Dermis microvascular lymphatic vessel endothelial cell (primary cell): Measurements from ENCODE around the gene PLVAP. TPM values are rescaled to one million over a fixed set of nuclear protein-coding genes. Genes with fewer than 3 reads are reported as not detected.
"Not testable (repeated sequence)": the region's sequence is repeated elsewhere in the genome, so short reads cannot be mapped to it uniquely, and the experiment has no call there.

ENCODE experiments used
- DNase-seq, 2 donors: peaks; one replicate each; pipeline versions ENCODE4 v3.0.0 to v3.0.0-alpha.2; 2010; ENCODE audit warnings: low read depth in 2 of 2
- total RNA-seq: library from RNA; depleted of rRNA; stranded (reverse); fragments of >200 nt; gene quantifications from 2 replicates; pipeline ENCODE4 v1.2.1, GENCODE V29; 2014

The PLVAP gene
- total RNA-seq, 1 donor from 2014 or later, result 5.9 TPM

DNA sequence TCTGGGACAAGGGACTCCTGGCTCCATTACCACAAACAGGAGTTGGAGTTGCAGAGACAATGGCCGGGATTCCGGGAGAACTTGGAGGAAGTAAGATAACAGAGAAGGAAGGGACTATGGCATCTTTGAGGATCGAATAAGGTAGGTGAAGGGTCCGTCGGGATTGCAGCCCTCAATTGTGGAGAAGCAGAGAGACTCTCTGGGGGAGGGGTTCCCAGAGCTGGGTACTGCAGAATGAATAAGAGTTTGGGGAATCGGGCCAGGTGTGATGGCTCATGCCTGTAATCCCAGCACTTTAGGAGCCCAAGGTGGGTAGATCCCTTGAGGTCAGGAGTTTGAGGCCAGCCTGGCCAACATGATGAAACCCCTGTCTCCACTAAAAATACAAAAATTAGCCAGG lies 24.5 kb upstream of the PLVAP start:
- DNase-seq, result no peak

DNA sequence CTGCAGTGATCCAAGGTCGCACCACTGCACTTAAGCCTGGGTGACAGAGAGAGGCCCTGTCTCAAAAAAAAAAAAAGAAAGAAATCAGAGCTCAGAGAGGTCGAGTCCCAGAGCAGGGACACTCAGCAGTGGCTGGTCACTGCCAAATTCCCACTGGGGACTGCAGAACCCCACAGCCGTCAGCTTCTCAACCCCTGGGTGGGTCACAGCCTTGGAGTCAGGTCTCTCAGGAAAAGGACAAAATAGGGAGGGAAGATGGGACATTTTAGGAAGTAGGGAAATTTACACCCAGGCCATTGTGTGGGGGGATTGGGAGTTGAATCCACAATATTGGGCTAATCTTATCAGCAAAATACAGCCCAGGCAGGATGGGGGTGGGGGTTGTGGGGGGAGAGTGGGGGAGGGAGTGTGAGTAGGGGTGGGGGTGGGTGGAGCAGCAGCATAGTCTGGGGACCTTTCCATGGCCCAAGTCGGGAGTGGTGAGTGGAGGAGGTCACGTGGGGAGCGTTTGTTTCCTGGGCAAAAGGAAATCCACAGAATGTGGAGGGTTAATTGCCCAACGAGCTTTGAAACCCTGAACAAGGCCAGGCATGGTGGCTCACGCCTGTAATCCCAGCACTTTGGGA lies 21.9 kb upstream of the PLVAP start:
- no peak for DNase-seq

DNA sequence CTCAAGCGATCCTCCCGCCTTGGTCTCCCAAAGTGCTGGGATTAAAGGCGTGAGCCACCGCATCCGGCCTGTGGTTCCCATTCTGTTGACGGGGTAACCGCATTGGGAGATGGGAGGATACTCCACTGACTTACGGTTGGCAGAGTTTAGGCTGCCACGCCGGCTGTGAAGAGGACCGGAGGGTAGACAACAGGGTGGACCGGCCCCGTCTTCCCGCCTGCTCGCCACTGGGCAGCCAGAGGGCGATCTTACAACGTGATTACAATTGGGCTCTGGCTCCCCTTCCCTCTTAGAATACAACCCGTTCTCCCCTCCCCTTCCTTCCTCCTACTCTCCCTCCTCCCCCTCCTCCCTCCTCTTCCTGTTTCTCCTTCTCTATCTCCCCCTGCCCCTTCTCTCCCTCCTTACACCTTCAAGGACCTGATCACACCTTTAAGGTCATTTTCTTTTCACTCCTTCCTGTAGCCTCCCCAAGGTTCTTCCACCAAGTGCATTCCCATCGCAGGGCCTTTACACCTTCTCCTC lies 17.8 kb upstream of the PLVAP start:
- DNase-seq, result peak; percentile 49 to 73

DNA sequence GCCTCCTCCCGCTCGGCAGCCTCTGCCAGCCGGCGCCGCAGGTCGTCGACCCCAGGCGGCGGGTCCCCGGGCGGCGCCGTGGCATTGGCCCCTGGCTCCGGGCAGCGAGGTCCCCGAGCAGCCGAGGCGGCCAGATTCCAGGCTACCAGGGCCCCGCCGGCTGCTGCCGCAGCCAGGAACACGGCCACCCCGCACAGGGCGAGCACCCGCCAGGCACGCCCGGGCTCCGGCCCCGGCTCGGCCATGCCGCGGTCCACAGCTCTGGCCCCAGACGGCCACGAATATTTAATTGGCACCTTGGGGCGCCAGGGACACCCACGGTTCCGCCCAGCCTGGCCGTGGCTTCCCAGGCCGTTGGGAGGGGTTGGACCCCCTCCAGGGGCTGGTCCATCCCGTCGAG lies 16.8 kb upstream of the PLVAP start, which contains the start of gene CCDC194:
Gene CCDC194 (minus strand): TSS at position 283 of the 400 bp plus-strand sequence. CDS start 38 bp downstream, at position 245.
- DNase-seq, result no peak

DNA sequence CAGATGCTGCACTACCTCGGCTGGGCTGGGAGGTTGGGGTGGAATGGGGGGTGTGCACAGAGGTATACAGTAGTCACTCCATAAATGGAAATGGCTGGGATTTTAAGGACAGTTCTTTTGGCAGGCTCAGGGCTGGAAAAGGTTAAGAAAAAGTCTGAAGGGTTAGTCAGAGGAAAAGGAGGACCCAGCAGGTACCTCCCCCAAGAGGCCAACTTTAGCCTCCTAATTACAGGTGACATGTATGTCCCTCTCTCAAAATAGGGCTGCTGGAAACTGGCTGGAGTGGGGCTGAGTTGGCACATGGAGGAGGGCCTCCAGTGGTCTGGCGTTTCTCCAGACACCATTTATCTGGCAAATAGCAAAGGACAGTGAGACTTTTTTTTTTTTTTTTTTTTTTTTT lies 15.9 kb upstream of the PLVAP start:
- no peak for DNase-seq

DNA sequence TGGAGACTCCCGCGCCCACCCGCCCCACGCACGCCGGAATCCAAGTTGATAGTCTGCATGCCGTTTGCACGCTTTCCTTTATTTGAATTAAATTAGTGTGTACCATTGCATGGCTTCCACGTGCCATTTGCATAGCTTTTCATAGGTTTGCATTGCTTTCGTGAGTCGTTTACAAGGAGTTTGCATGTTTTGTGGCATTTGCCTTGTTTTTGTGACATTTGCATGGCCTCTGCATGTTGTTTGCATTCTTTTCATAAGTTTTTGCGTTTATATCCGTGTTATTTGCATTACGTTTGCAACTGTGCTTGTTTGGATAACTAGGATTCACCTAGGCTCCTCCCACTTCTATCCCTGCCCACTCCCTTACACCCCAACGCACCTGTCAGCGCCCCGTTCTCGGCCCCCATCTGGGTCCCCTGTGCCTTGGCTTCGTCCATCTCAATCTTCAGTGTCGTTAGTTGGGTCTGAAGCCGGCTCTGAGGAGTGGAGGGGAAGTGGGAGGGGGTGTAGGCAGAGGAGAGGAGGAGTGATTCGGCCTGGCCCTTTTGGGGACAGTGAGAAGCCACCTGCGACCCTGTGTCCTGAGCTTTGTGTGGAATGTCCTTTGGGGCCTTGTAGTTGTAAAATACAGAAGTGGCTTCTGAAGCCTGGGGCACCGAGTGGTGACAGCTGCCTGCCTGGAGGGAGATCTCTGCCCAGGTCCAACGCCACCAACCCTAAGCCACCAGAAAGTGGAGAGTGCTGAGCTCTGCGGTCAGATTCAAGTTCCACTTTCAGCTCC lies 14.4 kb upstream of the PLVAP start:
- DNase-seq, result no peak

DNA sequence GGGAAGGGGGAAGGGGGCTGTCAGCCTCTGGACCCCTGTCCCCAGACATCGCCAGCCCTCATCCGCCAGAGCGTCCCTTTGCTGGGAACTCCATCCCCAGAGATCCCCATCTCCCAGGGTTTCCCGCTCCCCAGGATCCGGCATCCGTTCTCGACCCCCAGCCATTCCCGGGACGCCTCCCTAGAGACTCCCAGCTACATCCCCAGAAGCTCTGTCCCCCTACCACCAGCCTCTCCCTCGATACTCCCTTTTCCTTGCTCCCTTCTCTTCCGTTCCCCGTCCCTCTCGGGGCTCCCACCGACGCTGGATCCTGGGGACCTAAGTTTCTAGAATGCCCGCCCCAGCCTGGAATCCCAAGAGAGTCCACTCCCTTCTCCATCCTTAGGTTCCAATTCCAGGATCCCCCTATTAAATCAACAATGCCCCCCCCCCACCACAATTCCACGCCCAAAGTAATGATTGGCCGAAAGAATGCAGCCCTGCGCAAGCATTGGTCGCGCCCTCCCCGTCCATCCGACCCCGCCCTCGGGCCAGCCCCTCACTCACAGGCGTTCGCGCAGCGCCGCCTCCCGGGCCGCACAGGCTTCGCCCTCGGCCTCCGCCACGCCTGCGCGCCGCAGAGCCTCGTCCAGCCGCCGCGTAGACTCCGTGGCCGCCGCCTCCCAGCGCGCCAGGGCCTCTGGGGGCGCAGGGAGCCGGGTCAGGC lies 13.7 kb upstream of the PLVAP start:
- DNase-seq, result peak; percentile 78 to 94

DNA sequence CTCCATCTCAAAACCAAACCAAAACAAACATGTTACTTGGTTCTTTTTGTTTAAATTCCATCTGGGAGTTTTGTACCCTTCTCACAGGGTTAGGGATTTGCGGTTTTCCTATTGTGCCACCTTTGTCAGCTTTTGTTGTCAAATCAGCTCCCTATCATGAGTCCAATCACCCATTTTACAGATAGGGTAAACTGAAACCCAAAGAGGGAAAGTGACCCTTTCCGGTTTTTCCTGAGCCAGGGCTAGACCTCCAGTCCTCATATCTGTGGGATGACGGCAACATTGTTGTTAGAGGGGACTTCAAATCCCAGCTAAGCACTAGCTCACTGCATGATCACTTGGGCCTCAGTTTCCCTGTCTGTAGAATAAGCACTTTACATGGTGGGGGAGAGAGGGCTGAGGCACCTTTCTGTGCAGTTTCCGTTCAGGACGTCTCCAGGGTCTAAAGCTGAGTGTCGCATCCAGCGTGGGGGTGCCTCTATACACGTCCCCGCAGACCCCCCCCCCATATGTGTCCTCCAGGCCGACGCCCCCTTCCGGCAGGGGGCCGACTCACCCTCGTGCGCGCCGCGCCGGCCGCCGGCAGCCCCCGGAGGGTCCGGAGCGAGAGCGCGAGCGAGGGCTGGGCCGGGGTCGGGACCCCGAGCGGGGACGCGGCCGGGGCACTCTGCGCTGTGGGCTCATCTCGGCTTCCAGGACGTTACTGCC lies 13.0 kb upstream of the PLVAP start:
- no peak for DNase-seq

DNA sequence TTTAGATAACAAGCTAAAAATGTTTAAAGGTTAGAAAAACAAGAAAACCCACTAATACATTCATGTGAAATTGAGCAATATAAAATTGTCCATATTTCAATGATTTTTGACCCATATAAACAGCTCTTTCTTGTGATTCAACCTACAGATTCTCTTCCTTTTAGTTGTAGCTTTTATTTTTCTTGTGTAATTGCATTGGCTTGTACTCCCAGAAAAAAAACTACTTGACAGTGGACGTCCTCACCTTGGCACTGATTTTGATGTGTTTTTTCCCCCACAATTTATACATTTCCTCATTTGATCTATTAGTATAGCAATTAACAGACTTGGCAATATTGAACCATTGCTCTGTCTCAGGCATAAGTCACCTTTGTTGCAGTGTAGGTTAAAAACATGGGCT lies 12.1 kb upstream of the PLVAP start:
- no peak for DNase-seq

DNA sequence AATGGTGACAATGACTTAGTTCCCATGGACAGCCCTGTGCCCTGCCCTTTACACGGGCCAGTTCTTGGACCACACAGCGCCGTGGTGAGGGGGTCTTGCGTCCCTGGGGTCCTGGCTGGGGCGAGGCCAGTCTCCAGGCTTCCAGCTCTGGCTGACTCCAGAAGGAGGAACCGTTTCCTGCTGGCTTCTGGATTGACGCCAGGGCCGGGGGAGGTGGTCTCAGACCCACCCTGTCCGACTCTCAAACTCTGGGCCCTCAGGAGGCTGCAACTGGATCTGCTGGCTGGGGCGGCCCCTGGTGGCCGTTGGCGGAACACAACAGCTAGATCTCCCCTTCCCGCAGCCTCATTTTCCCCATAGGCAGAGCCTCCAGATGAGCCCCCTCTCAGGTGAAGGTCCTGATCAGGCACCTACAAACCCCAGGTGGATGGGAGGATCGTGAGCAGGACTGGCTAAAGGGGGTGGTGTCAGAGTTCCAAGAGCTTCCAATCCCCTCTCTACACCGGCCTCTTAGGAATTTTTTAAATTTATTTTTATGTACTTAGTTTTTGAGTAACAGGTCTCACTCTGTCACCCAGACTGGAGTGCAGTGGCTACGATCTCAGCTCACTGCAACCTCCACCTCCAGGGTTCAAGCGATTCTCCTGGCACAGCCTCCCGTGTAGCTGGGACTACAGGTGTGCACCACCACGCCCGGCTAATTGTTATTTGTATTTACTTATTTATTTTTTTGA lies 8.9 kb upstream of the PLVAP start:
- DNase-seq, result peak in 1 of 2 donors; percentile 61

DNA sequence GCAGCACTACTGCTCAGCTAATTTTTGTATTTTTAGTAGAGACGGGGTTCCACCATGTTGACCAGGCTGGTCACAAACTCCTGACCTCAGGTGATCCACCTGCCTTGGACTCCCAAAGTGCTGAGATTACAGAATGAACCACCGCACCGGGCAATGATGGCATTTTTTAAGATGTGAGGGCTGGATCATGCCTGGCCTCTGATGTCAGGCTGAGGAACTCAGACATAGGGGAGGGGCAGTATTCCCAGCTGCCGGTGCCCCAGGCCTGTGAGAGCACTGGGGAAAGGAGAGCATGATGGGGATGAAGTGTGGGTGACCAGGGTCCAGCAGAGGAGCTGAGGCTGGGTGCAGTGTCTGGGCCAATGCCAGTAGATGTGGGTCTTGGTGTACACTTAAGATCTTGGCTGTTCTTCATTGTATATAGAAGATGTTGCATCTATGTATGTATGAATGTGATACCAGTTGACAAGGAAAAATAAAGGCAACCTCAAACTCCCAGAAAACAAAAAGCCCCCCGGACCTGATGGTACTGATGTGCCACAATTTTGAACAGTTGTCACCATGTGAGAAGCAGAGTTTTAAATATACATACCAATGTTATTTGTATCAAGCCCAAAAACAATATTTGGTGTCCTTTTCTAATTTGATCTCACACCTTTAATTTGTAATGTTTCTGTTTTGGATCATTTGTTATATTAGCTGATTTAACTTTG lies 3.4 kb upstream of the PLVAP start:
- DNase-seq, result no peak

DNA sequence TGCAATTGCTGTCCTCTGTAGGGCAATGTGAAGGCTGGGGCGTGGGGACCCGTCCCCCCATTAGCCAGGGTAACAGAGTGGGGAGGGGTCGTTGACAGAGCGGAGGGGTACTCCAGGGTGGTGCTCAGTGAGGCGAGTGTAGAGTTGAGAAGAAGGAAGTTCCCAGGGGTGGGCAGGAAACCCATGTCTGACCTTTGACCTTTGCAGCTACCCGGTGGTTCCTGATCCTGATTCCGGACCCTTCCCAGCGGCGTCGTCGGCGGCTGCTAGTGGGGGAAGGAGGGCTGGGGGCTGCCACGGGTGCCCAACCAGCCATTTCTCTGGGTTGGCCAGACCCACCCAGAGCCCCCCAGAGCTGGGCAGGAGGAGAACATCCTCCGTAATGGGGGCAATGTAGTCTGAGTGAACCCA lies 2.1 kb upstream of the PLVAP start:
- DNase-seq, result peak in 1 of 2 donors; percentile 69

DNA sequence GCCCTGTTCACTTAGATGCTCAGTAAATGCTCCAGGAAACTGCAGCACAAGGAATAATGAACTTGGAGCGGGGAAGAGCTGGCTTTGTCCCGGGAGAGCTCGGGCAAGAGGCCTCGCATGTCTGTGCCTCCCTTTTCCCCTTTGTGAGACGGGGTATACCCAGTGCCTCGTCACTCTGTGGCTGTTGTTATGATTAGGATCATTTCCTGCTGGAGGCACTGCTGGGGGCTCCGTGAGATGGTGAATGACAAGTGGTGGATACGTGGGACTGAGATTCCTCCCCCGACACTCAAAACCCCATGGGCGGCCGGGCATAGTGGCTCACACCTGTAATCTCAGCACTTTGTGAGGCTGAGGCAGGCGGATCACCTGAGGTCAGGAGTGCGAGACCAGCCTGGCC lies 1.1 kb upstream of the PLVAP start:
- peak in 1 of 2 donors; percentile 34 for DNase-seq

DNA sequence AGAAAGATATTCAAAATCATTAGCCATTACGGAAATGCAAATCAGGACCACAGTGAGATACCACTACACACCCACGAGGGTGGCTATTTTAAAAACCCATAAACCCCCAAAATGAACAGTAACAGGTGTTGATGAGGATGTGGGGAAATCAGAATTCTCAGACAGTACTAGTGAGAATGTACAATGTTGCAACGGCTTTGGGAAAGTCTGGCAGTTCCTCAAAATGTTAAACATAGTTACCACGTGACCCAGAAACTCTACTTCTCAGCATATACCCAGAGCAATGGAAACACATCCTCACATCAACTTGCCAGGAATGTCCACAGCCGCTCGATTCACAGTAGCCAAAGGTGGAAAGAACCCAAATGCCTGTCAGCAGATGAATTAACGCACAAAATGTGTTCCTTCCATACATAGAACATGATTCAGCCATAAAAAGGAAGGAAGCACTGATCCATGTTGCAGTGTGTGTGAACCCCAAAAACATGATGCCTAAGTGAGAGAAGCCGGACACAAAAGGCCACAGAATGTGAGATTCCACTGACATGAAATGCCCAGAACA lies 7.0 kb downstream of the PLVAP start:
- DNase-seq, result peak; percentile 39 to 62

DNA sequence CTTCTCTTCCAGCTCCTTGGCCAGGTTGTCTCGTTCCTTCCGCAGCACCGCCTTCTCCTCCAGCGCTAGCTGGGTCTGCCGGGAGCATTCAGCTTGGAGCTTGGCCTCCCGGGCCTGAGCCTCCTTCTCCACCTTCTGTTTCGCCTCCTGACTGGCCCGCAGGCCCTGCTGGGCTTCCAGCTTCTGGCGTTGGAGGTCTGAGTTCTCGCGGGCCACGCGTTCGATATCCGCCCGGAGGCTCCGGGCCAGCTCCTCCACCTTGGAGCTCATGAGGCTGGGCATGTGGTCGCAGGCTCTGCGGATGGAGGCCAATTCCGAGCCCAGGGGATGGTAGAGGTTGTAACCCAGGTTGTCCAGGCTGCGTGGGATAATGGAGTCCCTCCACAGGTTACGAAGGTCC lies 11.8 kb downstream of the PLVAP start:
- DNase-seq, result no peak

DNA sequence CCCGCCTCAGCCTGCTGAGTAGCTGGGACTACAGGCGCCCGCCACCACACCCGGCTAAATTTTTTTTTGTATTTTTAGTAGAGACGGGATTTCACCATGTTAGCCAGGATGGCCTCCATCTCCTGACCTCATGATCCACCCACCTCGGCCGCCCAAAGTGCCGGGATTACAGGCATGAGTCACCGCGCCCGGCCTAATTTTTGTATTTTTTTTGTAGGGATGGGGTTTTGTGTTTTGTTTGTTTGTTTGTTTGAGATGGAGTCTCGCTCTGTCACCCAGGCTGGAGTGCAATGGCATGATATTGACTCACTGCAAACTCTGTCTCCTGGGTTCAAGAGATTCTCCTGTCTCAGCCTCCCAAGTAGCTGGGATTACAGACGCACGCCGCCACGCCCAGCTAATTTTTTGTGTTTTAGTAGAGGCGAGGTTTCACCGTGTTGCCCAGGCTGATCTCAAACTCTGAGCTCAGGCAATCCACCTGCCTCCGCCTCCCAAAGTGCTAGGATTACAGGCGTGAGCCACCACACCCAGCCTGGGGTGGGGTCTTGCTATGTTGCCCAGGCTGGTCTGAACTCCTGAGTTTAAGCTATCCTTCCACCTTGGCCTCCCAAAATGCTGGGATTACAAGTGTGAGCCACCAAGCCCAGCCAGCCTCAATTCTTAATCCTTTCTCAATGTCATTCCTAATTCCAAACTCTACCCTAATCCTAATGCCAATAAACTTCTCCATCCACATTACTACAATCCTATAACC lies 13.1 kb downstream of the PLVAP start:
- DNase-seq, result not testable (repeated sequence)

DNA sequence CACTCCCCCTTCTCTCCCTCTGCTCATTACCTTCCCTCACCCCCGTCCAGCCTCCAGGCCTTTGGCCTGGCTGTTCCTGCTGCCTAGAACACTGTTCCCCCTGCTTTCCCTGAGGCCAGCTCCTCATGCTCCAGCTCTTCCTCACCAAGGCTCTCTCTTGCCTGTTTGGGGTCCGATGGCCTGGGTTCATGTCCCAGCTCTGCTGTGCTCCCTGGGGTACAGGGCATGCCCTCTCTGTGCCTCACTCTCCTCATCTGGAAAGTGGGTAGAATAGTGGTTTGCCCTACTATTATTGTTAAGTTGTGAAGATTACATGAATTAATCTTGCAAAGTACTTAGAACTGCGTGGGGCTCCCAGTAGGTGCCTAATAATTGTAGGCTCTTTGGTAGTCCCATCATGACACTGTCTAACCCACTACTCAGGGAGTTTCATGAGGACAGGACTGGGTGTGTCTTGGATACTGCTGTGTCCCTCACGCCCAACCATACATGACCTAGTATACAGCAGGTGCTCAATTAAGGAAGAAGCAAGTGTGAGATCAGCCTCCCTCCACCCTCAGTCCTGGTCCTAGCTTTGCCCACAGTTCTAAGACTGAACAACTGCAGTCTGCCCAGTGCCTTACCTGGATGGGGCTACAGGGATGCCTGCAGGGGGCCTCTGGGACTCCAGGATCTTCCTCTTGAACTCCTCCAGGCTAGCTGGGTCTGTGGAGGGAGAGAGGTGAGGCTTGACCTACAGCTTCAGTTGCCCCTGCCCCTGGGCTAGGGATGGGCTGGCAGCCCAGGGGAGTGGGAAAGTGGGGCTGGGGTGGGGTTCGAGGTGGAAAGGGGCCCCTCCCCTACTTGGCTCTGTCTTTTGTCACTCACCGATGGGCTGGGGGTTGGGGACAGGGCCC lies 17.0 kb downstream of the PLVAP start:
- no peak for DNase-seq

DNA sequence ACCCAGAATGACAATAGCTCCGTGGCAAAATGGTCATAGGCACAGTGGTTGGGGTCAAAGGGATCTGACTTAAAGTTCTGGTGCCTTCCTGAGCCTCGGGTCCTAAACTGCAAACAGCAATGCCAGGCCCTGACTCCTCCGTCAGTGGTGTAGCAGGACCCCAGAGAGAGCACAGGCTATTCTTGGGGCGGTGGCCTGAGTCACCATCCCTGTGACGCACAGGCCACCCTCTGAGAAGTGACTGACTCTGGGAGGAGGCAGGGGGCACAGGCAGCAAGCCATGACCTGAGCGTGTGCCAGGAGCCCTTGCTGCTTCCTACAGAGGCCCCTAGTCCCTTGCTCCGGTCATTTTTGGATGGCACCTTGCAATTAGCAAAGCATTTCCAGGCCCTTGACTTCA lies 18.7 kb downstream of the PLVAP start:
- DNase-seq, result no peak
